K562 (cell line): ENCODE results near the gene TM7SF3. TPM values are rescaled to one million over a fixed set of nuclear protein-coding genes. Genes with fewer than 3 reads are reported as not detected.

Experiments
- MGA ChIP-seq: fragments of 450-650 bp; IDR thresholded peaks from 2 replicates; pipeline ENCODE4 v1.6.1; 2016; ENCODE audit warnings: mild to moderate bottlenecking, moderate library complexity
- SLC30A9 ChIP-seq: fragments of 250-450 bp; sonication (Bioruptor Pico); IDR thresholded peaks from 2 replicates; pipeline ENCODE4 v1.8.0; 2022; ENCODE audit warnings: mild to moderate bottlenecking, moderate library complexity
- polyA plus RNA-seq, 8 experiments: library from polyadenylated mRNA; depleted of rRNA in 4 of 8; stranded (reverse) in 5 of 8; unstranded in 3 of 8; fragments of >200 nt; fragmentation: Nextera tagmentation in 2 of 8; fragmentation: Illumina TruSeq in 1 of 8; extraction: Ambion mirVana in 2 of 8; extraction: Trizol in 1 of 8; gene quantifications; 2 replicates each; pipeline versions ENCODE4 v1.2.1 to v1.2.3, GENCODE V29; 2011 to 2014; ENCODE audit warnings: inconsistent platforms in 1 of 8, missing spikeins in 1 of 8
- total RNA-seq, 7 experiments: library from RNA; depleted of rRNA in 6 of 7; stranded (reverse); fragments of >200 nt in 6 of 7; fragmentation: Illumina TruSeq in 2 of 7; extraction: Trizol in 2 of 7; gene quantifications; 2 replicates each; pipeline versions ENCODE4 v1.2.1 to v1.2.3, GENCODE V29; 2011 to 2021; ENCODE audit warnings: low replicate concordance in 1 of 7

TM7SF3 gene
- total and polyA plus RNA-seq, 9 of the 15 experiments (the other 6 are each of a cell fraction or from before 2014, with no cell fraction given), result 9.3 to 90.4 (median 24.8) TPM

- TF ChIP-seq MGA, result peak; percentile 69; the same call in 1 of the 2 replicates
- no peak for TF ChIP-seq SLC30A9 (CRISPR knock-in tag)
Measured at GRCh38 chr12:27014859-27015729, 910 bp upstream of the TM7SF3 start (continued).
